ENCODE data around the gene CFAP57.

The CFAP57 gene

GRCh38 chr1:43229826-43230780 is 58.0 kb downstream of the CFAP57 start:
- DNase-seq: no peak

DNA sequence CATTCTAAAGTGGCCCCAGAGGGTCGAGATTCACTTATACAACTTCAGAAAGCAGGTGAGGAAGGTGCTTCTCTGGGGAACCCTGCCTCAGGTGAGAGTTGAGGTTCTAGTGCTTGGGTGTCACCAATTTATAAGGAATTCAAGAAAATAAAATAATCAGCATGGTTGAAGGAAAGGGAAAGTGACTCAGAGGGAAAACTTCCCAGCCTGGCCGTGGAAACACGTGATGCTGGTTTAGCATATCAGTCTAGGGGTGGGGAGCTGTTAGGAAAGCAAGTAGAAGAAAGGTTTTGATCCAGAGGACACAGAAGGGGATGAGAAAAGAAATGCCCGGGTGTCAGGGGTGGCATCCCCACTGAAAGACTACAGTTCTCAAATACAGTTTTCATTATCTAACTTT is 59.9 kb downstream of the CFAP57 start:
- no peak for DNase-seq

DNA sequence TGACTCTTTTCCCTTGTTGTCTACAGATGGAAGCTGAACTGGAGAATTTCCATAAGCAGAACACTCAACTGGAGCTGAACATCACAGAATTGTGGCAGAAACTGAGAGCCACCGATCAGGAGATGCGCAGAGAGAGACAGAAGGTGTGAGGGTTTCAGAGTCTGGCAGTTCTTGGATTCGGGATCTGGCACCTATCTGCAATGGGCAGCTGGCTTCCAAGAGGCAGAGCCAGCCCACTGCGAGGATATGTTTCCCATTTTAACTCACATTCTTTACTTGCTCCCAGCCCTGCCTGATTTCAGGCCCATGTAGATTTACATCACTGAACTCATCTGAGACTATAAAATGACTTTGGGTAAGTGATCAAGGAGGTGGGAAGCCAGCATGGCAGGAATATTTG is 60.4 kb downstream of the CFAP57 start:
- DNase-seq: no peak

DNA sequence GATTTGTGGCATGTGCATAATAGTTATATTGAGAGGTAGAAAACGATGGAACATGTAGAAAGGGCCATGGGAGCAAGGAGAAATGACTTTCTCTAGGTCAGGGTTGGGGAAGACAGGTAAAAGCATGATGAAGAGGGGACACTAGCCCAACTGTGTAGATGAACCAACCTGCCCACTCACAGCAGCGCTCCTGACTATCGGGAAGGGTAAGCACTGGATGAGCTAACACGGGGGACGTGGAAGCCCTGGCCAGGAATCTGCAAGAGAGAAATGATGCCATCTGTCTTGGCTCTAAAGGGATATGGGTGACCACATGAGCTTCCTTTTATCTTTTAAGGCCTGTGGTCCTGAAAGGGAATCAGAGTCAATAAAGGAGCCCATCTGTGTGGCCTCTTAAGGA is 61.5 kb downstream of the CFAP57 start:
- no peak for DNase-seq

- no peak for DNase-seq
Observed at GRCh38 chr1:43234267-43234666, 62.1 kb downstream of the CFAP57 start.

DNA sequence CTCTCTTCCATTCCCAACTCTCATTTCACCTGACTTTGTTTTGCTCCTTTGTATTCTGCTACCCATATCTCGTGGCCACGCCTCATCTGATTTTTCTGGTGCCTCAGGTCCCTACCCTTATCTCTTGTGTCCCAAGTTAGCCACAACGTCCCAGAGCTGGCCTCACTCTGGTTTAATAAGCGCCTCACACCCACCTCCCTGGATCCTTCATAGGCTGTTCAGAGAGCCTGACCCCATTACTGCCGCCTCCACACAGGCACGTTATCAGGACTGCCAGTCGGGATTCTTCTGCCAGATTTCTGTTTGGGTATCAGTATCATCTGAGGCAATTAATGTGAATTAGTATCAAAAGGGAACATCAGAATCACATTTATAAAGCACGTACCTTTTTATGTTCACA is 62.9 kb downstream of the CFAP57 start:
- no peak for DNase-seq

DNA sequence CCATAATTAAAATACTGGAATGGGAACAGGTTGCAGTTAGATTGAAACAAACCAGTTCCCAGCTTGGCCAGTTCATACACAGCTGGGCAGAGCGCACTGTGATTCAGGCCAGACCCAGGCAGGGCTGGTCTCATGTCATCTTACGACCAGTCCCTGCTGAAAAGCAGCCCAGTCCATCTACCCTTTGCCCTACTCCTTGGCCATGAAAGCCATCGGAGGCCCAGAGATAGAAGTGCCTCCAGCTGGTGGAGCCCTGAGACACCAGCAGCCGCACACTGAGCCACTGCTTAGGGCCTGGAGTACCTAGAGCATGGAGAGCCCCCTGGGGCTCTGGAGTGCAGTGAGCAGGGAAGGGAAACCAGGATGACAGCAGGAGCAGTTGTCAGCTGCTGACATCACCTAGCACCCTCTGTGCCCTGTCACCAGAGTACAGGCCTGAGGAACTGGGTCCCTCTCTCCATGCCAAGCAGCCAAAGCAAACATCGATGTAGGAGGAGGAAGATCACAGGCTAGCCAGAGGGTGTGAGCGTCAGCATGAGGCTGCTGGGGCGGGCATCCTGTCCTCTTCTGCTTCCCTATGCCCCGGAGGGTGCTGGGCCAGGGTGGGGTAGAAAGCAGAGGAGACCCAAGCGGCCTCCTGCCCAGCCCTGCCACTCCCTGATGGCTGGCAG is 63.5 kb downstream of the CFAP57 start:
- DNase-seq: no peak

GRCh38 chr1:43237121-43237520 is 65.0 kb downstream of the CFAP57 start:
- DNase-seq: no peak

- peak; percentile 54 for DNase-seq
Observed at GRCh38 chr1:43238085-43238484, 66.0 kb downstream of the CFAP57 start.

GRCh38 chr1:43238991-43239469 is 66.9 kb downstream of the CFAP57 start:
- no peak for DNase-seq

DNA sequence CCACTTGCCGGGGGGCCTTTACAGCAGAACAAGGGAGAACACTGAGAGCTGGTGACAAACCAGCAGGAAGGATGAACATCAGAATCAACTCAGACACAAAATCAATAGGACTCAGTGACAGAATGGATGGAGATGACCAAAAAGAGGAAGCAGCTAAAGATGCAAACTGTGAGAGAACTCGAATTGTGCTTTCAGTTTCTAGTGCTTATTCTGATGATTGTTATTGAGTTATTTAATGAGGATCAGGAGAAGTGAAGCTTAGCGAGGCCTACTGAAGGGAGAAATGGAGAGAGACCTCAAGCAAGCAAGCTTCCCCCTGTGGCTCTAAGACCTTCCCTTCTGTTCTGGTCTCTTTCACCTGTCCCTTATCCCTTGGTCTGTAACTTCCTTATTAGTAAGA is 67.4 kb downstream of the CFAP57 start:
- no peak for DNase-seq

GRCh38 chr1:43241413-43241836 is 69.3 kb downstream of the CFAP57 start:
- DNase-seq: no peak

DNA sequence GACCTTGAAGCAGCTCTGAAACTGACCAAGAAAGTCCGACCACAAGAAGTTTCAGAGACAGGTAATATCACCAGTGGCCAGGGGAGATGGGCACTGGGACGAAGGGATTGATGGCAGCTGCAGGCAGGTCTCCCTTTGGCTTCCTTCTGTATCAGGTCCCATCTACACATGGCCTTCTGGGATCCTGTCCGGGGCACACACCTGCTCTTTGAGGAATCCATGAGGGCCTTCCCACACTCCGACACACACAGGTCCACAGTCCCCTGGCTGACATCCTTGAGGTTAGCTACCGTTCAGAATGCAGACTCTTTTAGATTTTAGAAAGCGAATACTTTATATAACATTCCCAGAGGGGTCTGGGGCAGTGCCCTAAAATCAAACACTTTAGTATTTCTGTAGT is 71.2 kb downstream of the CFAP57 start:
- no peak for DNase-seq

DNA sequence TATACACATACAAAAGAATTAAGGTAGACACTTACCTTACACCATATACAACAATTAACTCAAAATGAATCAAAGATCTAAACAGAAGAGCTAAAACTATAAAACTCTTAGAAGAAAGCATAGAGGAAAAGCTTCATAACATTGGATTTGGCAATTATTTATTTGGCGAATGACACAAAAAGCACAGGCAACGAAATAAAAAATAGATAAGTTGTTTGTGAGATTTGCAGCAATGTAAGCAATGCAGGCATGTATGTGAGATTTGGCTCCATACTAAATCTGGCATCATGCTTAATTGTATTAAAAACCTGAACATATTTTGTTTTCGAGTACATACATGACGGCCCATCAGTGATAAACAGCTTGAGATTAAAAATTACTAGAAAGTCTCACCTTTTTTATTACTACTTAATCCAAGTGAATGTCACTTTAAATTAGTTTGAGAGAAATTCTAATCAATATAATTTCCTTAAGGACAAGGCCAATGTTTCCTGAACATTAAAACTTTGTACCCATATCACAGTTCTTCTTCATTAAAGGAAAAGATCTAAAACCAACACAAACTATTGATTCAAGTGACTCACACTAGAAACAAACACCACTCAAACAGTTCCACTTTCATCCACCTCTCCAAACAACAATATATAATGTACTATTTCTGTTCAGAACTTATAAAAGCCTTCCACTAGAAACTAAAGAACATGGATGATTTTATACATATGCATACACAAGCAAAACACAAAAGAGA is 74.5 kb downstream of the CFAP57 start:
- DNase-seq: no peak

DNA sequence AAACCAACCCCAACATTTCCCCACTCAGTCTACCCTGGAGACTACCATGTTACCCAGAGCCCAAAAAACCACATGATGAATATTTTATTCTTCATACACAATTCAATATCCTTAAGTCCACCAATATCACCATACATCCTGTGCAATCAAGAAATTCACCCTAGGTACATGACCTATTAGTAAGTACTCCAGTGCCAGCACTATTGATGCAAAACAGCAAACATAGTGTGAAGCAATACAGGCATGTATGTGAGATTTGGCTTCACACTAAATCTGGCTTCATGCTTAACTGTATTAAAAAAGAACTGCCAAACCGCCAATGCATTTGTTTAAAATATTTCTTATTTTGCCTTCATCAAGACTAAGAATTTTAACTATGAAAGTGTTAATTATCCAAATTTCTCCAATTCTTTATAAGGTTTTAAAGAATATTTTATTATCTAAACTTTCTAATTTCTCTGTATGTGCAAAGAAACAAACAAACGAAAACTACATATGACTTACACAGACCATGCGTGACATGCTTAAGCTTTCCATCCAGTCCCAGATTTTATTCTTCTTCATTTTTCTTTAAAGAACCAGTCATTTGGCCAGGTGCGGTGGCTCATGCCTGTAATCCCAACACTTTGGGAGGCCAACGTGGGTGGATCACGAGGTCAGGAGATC is 75.3 kb downstream of the CFAP57 start:
- DNase-seq: no peak

- no peak for DNase-seq
Observed at GRCh38 chr1:43250351-43250761, 78.2 kb downstream of the CFAP57 start.

GRCh38 chr1:43251024-43251423 is 78.9 kb downstream of the CFAP57 start:
- no peak for DNase-seq

DNA sequence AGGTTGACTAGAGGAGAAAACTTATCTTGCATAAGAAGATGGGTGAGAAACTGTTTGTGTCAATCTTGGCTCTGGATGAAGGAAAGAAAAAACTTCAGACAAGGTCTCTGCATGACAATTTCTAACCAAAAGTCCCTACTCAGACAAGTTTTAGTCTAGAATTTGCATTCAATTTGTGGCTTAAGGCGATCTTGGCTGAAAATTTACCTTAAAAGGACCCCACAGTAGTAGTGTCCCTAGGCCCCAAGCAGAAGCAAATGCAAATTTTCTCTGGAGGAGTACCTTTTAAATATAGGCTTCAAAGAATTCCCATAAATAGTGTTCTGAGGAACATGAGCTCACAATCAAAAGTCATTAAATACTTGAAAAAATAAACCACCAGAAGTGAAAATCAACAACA is 80.1 kb downstream of the CFAP57 start:
- DNase-seq: no peak

DNA sequence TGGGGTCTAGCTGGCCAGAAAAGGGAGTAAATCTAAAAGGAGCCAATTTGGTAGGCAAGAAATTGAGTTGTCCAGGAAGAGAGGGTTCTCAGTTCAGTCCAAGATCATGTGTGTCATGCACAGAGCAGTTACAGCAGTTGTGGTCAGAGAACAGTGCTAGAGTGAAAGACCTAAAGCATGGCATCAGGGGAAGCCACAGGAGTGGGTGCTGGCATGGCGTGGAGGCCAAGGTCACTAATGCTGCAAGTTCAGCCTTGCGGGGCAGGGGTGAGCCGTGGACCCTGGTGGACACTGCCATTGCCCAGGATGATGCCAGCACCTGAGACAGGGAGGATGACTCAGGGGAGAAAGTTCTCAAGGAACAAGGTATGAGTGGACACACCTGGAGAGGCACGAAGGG is 81.0 kb downstream of the CFAP57 start:
- no peak for DNase-seq

DNA sequence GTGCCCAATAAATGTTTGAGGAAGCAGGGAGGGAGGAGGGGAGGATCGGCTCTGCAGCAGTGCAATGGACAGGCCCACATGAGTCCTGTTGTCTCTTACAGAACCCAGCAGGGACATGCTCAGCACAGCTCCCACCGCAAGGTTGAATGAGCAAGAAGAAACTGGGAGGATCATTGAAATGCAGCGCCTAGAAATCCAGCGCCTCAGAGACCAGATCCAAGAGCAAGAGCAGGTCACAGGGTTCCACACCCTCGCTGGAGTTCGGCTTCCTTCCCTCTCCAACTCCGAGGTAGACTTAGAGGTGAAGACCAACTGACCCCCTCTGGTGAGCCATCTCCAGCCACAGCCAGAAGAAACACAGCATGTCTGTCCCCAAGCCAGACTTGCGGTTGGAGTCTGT is 81.7 kb downstream of the CFAP57 start:
- DNase-seq: no peak

- no peak for DNase-seq
Observed at GRCh38 chr1:43255438-43256210, 83.5 kb downstream of the CFAP57 start.

All from COR-L47 (cell line).